ENCODE data around the gene UROD. TPM values are rescaled to one million over a fixed set of nuclear protein-coding genes. Genes with fewer than 3 reads are reported as not detected.
"Not testable (repeated sequence)": the region's sequence is repeated elsewhere in the genome, so short reads cannot be mapped to it uniquely, and the experiment has no call there.

UROD gene
- total RNA-seq, 1 donor from 2014 or later = 149 TPM

DNA sequence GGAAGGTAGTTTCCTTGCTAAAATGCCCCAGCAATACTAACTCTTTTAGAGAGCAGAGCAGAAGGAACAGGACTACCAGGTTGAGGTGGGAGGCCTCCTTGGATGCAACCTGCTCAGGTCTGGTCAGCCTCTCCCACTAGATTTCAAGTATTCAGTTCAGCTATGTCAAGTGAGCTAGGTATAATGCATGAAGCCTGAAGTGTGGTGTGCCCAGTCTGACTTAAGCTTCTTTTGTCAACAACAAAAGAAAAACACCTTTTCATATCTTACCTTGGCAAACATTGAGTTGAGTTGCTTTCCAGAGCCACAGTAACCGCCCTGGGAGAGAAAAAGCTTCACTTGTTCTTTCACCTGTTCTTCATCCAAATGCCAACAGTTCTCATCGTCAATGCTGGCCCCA is 47.8 kb downstream of the UROD start:
- no peaks in the 10 kb centered on the region for H3K9me3 ChIP-seq (ENCODE audit: control insufficient read depth in 3 of 3, low read length in 3 of 3)
- H3K27me3 ChIP-seq (ENCODE audit: control insufficient read depth in 3 of 3, insufficient read depth in 3 of 3, low read length in 3 of 3) = no peaks in the 10 kb centered on the region
- H3K36me3 ChIP-seq (ENCODE audit: control insufficient read depth in 3 of 3, insufficient read depth in 3 of 3, low read length in 3 of 3) = no peaks in the 10 kb centered on the region
- H3K4me3 ChIP-seq (ENCODE audit: low read length in 3 of 3) = no peak overlapping the region
- no peak overlapping the region for H3K9ac ChIP-seq (ENCODE audit: low read depth in 1 of 3, low read length in 3 of 3)
- no peak overlapping the region for H3K27ac ChIP-seq (ENCODE audit: low read depth, low read length)
- H3K4me1 ChIP-seq (ENCODE audit: control insufficient read depth in 3 of 3, insufficient read depth in 3 of 3, low read length in 3 of 3) = no peaks in the 10 kb centered on the region

DNA sequence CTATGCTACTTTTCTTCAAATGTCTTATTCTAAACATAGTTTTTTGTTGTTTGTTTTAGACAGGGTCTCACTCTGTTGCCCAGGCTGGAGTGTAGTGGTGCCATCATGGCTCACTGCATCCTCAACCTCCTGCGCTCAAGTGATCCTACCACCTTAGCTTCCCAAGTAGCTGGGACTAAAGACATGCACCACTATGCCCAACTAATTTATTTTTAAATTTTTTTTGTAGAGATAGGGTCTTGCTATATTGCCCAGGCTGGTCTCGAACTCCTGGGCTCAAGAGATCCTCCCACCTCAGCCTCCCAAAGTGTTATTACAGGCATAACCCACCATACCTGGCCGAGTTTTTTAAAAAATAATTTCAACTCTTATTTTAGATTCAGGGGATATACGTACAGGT is 50.4 kb downstream of the UROD start:
- H3K27ac ChIP-seq (ENCODE audit: low read depth, low read length); H3K27me3 ChIP-seq (ENCODE audit: control insufficient read depth in 3 of 3, insufficient read depth in 3 of 3, low read length in 3 of 3); H3K4me1 ChIP-seq (ENCODE audit: control insufficient read depth in 3 of 3, insufficient read depth in 3 of 3, low read length in 3 of 3); H3K9me3 ChIP-seq (ENCODE audit: control insufficient read depth in 3 of 3, low read length in 3 of 3); H3K36me3 ChIP-seq (ENCODE audit: control insufficient read depth in 3 of 3, insufficient read depth in 3 of 3, low read length in 3 of 3); H3K4me3 ChIP-seq (ENCODE audit: low read length in 3 of 3); H3K9ac ChIP-seq (ENCODE audit: low read depth in 1 of 3, low read length in 3 of 3): not testable (repeated sequence)

DNA sequence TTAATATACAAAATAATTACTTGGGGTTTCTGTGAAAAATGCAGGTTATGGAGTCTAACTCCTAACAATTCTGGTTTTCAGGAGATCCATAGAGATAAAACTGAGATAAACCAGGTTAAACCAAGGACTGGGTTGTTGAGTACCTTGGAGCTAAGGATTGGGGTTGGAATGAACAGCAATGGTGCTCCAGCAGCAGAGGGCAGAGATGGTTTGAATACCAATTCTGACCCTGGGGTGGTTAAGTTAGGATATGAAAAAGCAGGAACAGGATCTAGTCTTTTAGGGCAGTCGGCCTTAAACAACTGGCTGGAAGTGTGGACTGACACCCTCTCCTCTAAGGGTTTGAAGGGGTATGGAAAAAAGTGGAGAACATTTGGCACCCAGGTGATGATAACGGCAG is 53.0 kb downstream of the UROD start:
- no peaks in the 10 kb centered on the region for H3K4me1 ChIP-seq (ENCODE audit: control insufficient read depth in 3 of 3, insufficient read depth in 3 of 3, low read length in 3 of 3)
- H3K9ac ChIP-seq (ENCODE audit: low read depth in 1 of 3, low read length in 3 of 3) = no peak overlapping the region
- H3K9me3 ChIP-seq (ENCODE audit: control insufficient read depth in 3 of 3, low read length in 3 of 3) = no peaks in the 10 kb centered on the region
- H3K27me3 ChIP-seq (ENCODE audit: control insufficient read depth in 3 of 3, insufficient read depth in 3 of 3, low read length in 3 of 3) = no peaks in the 10 kb centered on the region
- H3K4me3 ChIP-seq (ENCODE audit: low read length in 3 of 3) = no peak overlapping the region
- H3K36me3 ChIP-seq (ENCODE audit: control insufficient read depth in 3 of 3, insufficient read depth in 3 of 3, low read length in 3 of 3) = no peaks in the 10 kb centered on the region
- no peak overlapping the region for H3K27ac ChIP-seq (ENCODE audit: low read depth, low read length)

Other genes with a start within 250 kb of the UROD start
- gene RPS8, start 236.7 kb upstream of the UROD start, total RNA-seq = 1,786 TPM
- not detected for gene BEST4, start 224.1 kb upstream of the UROD start, total RNA-seq
- gene PLK3, start 211.9 kb upstream of the UROD start, total RNA-seq = 6.8 TPM
- not detected for gene DYNLT4, start 204.9 kb upstream of the UROD start, total RNA-seq
- gene BTBD19, start 203.7 kb upstream of the UROD start, total RNA-seq = 5.7 TPM
- 1.6 TPM for gene PTCH2, start 169.0 kb upstream of the UROD start, total RNA-seq
- gene EIF2B3, start 25.7 kb upstream of the UROD start, total RNA-seq = 34.4 TPM
- gene HECTD3, start 930 bp upstream of the UROD start, total RNA-seq = 8.9 TPM
- 0.52 TPM for gene ZSWIM5, start 194.4 kb downstream of the UROD start, total RNA-seq